WTC11 (cell line): ENCODE measurements around the gene PAK5. TPM values are rescaled to one million over a fixed set of nuclear protein-coding genes. Genes with fewer than 3 reads are reported as not detected.

Experiments used
- ATAC-seq: fragments of 200-7000 bp; cut with Tn5 transposase; 2 replicates; pipeline ENCODE4 v1.10.0; 2021; ENCODE audit warnings: mild to moderate bottlenecking, moderate library complexity
- CTCF ChIA-PET: fragments of 300-600 bp; sonication (Branson Sonifier 250); formaldehyde crosslinking; loops from one replicate; lab custom pipeline; 2021; ENCODE audit warnings: antibody characterized with exemption; lab: Charles Lee
- POLR2A ChIA-PET: fragments of 350-600 bp; sonication (Branson Sonifier 250); formaldehyde crosslinking; loops from one replicate; lab custom pipeline; 2021; ENCODE audit warnings: antibody characterized with exemption; lab: Charles Lee
- DNase-seq: peaks from one replicate; pipeline ENCODE4 v3.0.0; 2021; ENCODE audit warnings: low spot score
- H3K27ac Mint-ChIP-seq: 2 replicates; pipeline ENCODE4 v1.8.0; 2021; ENCODE audit warnings: mixed read lengths
- H3K27me3 Mint-ChIP-seq: 2 replicates; pipeline ENCODE4 v1.8.0; 2021; ENCODE audit warnings: low read depth, mild to moderate bottlenecking, moderate library complexity, mixed read lengths
- H3K36me3 Mint-ChIP-seq: 2 replicates; pipeline ENCODE4 v1.8.0; 2021; ENCODE audit warnings: mixed read lengths
- H3K4me1 Mint-ChIP-seq: 2 replicates; pipeline ENCODE4 v1.8.0; 2022; ENCODE audit warnings: mixed read lengths
- H3K4me3 Mint-ChIP-seq: 2 replicates; pipeline ENCODE4 v1.8.0; 2021; ENCODE audit warnings: mild to moderate bottlenecking, moderate library complexity, mixed read lengths
- H3K9me3 Mint-ChIP-seq: 2 replicates; pipeline ENCODE4 v1.8.0; 2021; ENCODE audit warnings: mixed read lengths
- ELF4 ChIP-seq: sonication (generic); formaldehyde crosslinking; IDR thresholded peaks from 2 replicates; pipeline ENCODE4 v1.8.1; 2022; ENCODE audit warnings: low read depth, mild to moderate bottlenecking, moderate library complexity, missing genetic modification reagents
- ESRRA ChIP-seq: sonication (generic); formaldehyde crosslinking; IDR thresholded peaks from 2 replicates; pipeline ENCODE4 v1.8.1; 2022; ENCODE audit warnings: mild to moderate bottlenecking, missing genetic modification reagents, borderline replicate concordance
- JUN ChIP-seq: sonication (generic); formaldehyde crosslinking; IDR thresholded peaks from 2 replicates; pipeline ENCODE4 v1.8.0; 2023; ENCODE audit warnings: mild to moderate bottlenecking, missing genetic modification reagents
- MXD4 ChIP-seq: fragments of 250-450 bp; sonication (Bioruptor Pico); IDR thresholded peaks from 2 replicates; pipeline ENCODE4 v1.8.0; 2021; ENCODE audit warnings: mild to moderate bottlenecking, moderate library complexity, borderline replicate concordance
- NFE2L1 ChIP-seq: sonication (generic); formaldehyde crosslinking; IDR thresholded peaks from 2 replicates; pipeline ENCODE4 v1.8.1; 2023; ENCODE audit warnings: missing genetic modification reagents
- NR1H2 ChIP-seq: sonication (generic); formaldehyde crosslinking; IDR thresholded peaks from 2 replicates; pipeline ENCODE4 v1.9.0; 2021; ENCODE audit warnings: mild to moderate bottlenecking, moderate library complexity, missing genetic modification reagents
- RELA ChIP-seq: sonication (generic); formaldehyde crosslinking; IDR thresholded peaks from 2 replicates; pipeline ENCODE4 v1.8.1; 2022; ENCODE audit warnings: missing genetic modification reagents, mild to moderate bottlenecking, borderline replicate concordance
- TEAD4 ChIP-seq: sonication (generic); formaldehyde crosslinking; IDR thresholded peaks from 2 replicates; pipeline ENCODE4 v1.8.0; 2022; ENCODE audit warnings: mild to moderate bottlenecking, missing genetic modification reagents
- ZNF121 ChIP-seq: sonication (generic); formaldehyde crosslinking; IDR thresholded peaks from 2 replicates; pipeline ENCODE4 v1.8.0; 2023; ENCODE audit warnings: missing genetic modification reagents
- ZNF219 ChIP-seq: sonication (generic); formaldehyde crosslinking; IDR thresholded peaks from 2 replicates; pipeline ENCODE4 v1.8.0; 2023; ENCODE audit warnings: missing genetic modification reagents, mild to moderate bottlenecking, borderline replicate concordance
- total RNA-seq: library from RNA; stranded (reverse); gene quantifications from 3 replicates; pipeline ENCODE4 v1.2.3, GENCODE V29; 2021
- TF ChIP-seq, protein P1 (sequence below): sonication (generic); formaldehyde crosslinking; IDR thresholded peaks from 2 replicates; pipeline ENCODE4 v1.8.1; 2023; ENCODE audit warnings: mild to moderate bottlenecking, missing genetic modification reagents, moderate library complexity
- TF ChIP-seq, protein P2 (sequence below): sonication (generic); formaldehyde crosslinking; IDR thresholded peaks from 2 replicates; pipeline ENCODE4 v1.8.1; 2022; ENCODE audit warnings: low read depth, mild to moderate bottlenecking, moderate library complexity, missing genetic modification reagents, borderline replicate concordance
- TF ChIP-seq, protein P3 (sequence below): sonication (generic); formaldehyde crosslinking; IDR thresholded peaks from 2 replicates; pipeline ENCODE4 v1.8.1; 2023; ENCODE audit warnings: mild to moderate bottlenecking, missing genetic modification reagents
- TF ChIP-seq, protein P4 (sequence below): fragments of 250-450 bp; sonication (Bioruptor Pico); IDR thresholded peaks from 2 replicates; pipeline ENCODE4 v1.9.0; 2021; ENCODE audit warnings: mild to moderate bottlenecking
- TF ChIP-seq, protein P5 (sequence below): fragments of 250-450 bp; sonication (Bioruptor Pico); IDR thresholded peaks from 2 replicates; pipeline ENCODE4 v1.8.0; 2021; ENCODE audit warnings: mild to moderate bottlenecking
- TF ChIP-seq, protein P6 (sequence below): sonication (generic); formaldehyde crosslinking; conservative IDR thresholded peaks from 2 replicates; pipeline ENCODE4 v1.8.1; 2023; ENCODE audit warnings: mild to moderate bottlenecking, low read depth, missing genetic modification reagents, moderate library complexity

The PAK5 gene
- total RNA-seq, 1 experiment from 2014 or later = 0.31 TPM

DNA sequence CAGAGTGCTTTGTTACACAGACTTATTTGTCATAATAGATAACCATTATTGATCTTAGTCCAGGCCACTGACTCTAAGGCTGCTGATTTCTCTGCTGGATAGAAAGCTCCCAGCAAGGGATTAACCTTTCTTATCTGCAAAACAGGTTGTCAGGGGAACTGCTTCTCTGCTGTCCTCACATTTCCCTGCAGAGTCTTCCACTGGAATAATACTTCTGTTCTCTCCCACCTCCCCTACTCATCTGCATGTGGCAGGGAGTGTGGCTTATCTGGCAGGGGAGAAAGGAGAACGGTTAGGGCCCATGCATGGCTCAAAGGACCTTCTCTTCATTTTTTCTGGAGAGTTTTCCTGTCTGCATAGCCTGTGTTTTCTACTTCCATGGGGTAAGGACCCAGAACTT is 238.3 kb downstream of the PAK5 start:
- no peak overlapping the region for H3K27ac Mint-ChIP-seq
- DNase-seq (no peak), ATAC-seq (peak; percentile 48; the same call in 1 of the 2 replicates)
- H3K4me3 Mint-ChIP-seq = no peak overlapping the region
- H3K27me3 Mint-ChIP-seq = peaks cover 3% of the 10 kb centered on the region
- peaks cover 5% of the 10 kb centered on the region; the same call in 1 of the 2 replicates for H3K4me1 Mint-ChIP-seq
- H3K36me3 Mint-ChIP-seq = no peaks in the 10 kb centered on the region
- ChIA-PET CTCF (interaction anchor here (1.1 kb wide), 1 partner anchor 133 kb away, joined by 4 read pairs; no protein-coding TSS in a partner anchor), POLR2A (no interaction called here)
- H3K9me3 Mint-ChIP-seq = peaks cover 11% of the 10 kb centered on the region
- TF ChIP-seq, protein P1, sequence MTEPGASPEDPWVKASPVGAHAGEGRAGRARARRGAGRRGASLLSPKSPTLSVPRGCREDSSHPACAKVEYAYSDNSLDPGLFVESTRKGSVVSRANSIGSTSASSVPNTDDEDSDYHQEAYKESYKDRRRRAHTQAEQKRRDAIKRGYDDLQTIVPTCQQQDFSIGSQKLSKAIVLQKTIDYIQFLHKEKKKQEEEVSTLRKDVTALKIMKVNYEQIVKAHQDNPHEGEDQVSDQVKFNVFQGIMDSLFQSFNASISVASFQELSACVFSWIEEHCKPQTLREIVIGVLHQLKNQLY (CRISPR knock-in tag) = no peak
- TF ChIP-seq, protein P2, sequence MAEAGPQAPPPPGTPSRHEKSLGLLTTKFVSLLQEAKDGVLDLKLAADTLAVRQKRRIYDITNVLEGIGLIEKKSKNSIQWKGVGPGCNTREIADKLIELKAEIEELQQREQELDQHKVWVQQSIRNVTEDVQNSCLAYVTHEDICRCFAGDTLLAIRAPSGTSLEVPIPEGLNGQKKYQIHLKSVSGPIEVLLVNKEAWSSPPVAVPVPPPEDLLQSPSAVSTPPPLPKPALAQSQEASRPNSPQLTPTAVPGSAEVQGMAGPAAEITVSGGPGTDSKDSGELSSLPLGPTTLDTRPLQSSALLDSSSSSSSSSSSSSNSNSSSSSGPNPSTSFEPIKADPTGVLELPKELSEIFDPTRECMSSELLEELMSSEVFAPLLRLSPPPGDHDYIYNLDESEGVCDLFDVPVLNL = no peak
- TF ChIP-seq ESRRA (no peak), JUN (CRISPR knock-in tag) (no peak)
- TF ChIP-seq, protein P3, sequence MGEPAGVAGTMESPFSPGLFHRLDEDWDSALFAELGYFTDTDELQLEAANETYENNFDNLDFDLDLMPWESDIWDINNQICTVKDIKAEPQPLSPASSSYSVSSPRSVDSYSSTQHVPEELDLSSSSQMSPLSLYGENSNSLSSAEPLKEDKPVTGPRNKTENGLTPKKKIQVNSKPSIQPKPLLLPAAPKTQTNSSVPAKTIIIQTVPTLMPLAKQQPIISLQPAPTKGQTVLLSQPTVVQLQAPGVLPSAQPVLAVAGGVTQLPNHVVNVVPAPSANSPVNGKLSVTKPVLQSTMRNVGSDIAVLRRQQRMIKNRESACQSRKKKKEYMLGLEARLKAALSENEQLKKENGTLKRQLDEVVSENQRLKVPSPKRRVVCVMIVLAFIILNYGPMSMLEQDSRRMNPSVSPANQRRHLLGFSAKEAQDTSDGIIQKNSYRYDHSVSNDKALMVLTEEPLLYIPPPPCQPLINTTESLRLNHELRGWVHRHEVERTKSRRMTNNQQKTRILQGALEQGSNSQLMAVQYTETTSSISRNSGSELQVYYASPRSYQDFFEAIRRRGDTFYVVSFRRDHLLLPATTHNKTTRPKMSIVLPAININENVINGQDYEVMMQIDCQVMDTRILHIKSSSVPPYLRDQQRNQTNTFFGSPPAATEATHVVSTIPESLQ = no peak
- TF ChIP-seq, protein P4, sequence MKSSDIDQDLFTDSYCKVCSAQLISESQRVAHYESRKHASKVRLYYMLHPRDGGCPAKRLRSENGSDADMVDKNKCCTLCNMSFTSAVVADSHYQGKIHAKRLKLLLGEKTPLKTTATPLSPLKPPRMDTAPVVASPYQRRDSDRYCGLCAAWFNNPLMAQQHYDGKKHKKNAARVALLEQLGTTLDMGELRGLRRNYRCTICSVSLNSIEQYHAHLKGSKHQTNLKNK (CRISPR knock-in tag) = no peak

DNA sequence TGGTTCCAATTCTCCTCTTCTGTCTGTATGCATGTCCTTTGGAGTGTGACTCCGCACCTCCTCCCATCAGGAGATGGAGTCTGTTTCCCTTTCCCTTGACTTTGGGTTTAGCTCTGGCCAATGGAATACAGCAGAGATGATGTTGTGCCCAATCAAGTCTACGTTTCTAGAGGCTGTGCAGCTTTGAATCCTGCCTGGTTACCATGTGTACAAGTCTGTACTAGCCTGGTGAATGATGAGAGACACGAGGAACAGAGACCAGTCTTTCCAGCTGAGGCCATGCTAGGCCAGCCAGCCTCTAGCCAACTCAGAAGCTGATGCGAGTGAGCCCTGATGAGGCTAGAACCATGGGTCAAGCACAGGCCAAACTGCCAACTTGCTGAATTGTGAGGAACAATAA is 241.3 kb downstream of the PAK5 start:
- no peak overlapping the region for H3K27ac Mint-ChIP-seq
- H3K4me1 Mint-ChIP-seq = peaks cover 5% of the 10 kb centered on the region; the same call in 1 of the 2 replicates
- ATAC-seq = no peak
- DNase-seq = no peak
- no peak for TF ChIP-seq NR1H2 (CRISPR knock-in tag)
- TF ChIP-seq, protein P5, sequence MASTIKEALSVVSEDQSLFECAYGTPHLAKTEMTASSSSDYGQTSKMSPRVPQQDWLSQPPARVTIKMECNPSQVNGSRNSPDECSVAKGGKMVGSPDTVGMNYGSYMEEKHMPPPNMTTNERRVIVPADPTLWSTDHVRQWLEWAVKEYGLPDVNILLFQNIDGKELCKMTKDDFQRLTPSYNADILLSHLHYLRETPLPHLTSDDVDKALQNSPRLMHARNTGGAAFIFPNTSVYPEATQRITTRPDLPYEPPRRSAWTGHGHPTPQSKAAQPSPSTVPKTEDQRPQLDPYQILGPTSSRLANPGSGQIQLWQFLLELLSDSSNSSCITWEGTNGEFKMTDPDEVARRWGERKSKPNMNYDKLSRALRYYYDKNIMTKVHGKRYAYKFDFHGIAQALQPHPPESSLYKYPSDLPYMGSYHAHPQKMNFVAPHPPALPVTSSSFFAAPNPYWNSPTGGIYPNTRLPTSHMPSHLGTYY (CRISPR knock-in tag) = no peak
- no peak for TF ChIP-seq ZNF219 (CRISPR knock-in tag)
- no peak for TF ChIP-seq ELF4 (CRISPR knock-in tag)
- TF ChIP-seq TEAD4 (CRISPR knock-in tag) = no peak
- TF ChIP-seq NFE2L1 (CRISPR knock-in tag) = no peak
- TF ChIP-seq RELA (CRISPR knock-in tag) = no peak
- no peak for TF ChIP-seq ZNF121 (CRISPR knock-in tag)
- TF ChIP-seq, protein P6, sequence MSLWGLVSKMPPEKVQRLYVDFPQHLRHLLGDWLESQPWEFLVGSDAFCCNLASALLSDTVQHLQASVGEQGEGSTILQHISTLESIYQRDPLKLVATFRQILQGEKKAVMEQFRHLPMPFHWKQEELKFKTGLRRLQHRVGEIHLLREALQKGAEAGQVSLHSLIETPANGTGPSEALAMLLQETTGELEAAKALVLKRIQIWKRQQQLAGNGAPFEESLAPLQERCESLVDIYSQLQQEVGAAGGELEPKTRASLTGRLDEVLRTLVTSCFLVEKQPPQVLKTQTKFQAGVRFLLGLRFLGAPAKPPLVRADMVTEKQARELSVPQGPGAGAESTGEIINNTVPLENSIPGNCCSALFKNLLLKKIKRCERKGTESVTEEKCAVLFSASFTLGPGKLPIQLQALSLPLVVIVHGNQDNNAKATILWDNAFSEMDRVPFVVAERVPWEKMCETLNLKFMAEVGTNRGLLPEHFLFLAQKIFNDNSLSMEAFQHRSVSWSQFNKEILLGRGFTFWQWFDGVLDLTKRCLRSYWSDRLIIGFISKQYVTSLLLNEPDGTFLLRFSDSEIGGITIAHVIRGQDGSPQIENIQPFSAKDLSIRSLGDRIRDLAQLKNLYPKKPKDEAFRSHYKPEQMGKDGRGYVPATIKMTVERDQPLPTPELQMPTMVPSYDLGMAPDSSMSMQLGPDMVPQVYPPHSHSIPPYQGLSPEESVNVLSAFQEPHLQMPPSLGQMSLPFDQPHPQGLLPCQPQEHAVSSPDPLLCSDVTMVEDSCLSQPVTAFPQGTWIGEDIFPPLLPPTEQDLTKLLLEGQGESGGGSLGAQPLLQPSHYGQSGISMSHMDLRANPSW (CRISPR knock-in tag) = no peak
- TF ChIP-seq MXD4 (CRISPR knock-in tag) = no peak
- no peak overlapping the region for H3K4me3 Mint-ChIP-seq
- ChIA-PET POLR2A (no interaction called here), CTCF (interaction anchor here (1.0 to 2.1 kb wide), 2 partner anchors 12 to 129 kb away, joined by 3 to 7 read pairs; no protein-coding TSS in a partner anchor)
- H3K36me3 Mint-ChIP-seq = no peaks in the 10 kb centered on the region
- peaks cover 11% of the 10 kb centered on the region for H3K9me3 Mint-ChIP-seq
- peaks cover 2% of the 10 kb centered on the region; the same call in 1 of the 2 replicates for H3K27me3 Mint-ChIP-seq
